Measurements from ENCODE around the gene FLCN. TPM values are rescaled to one million over a fixed set of nuclear protein-coding genes. Genes with fewer than 3 reads are reported as not detected.

The FLCN gene
- total and polyA plus RNA-seq, 2 experiments from 2014 or later = 12.1 to 36.6 TPM

- H2AFZ ChIP-seq = peak within 1 kb of the TSS; percentile 38; the same call in 1 of the 2 replicates
- no peak for DNase-seq (ENCODE audit: low spot score)
- peak within 1 kb of the TSS; percentile 68 for H3K4me3 Mint-ChIP-seq
Observed at GRCh38 chr17:17206124-17206912, 30.6 kb downstream of the FLCN start, which contains the start of gene PLD6. Gene PLD6 (minus strand): TSS chr17:17206333. CDS start chr17:17206286, 47 bp downstream.

More at GRCh38 chr17:17206124-17206912, 30.6 kb downstream of the FLCN start, which contains the start of gene PLD6:
- no peaks in the 10 kb centered on the region for H3K27me3 ChIP-seq (ENCODE audit: insufficient read depth)
- H3K79me2 ChIP-seq (replicated peaks; ENCODE audit: insufficient read depth) = no peaks in the 10 kb centered on the region
- Mint-ChIP-seq H3K4me1 (no peaks in the 10 kb centered on the region; the same call in 2 of the 3 replicates), H3K9me3 (no peaks in the 10 kb centered on the region), H3K27me3 (ENCODE audit: insufficient read depth, low read depth, poor library complexity) (peaks cover 19% of the 10 kb centered on the region), H3K27ac (no peak within 1 kb of the TSS), H3K36me3 (ENCODE audit: low read depth) (no peaks in the 10 kb centered on the region; the same call in 2 of the 3 replicates)
- H3K4me1 ChIP-seq (ENCODE audit: insufficient read depth) = no peaks in the 10 kb centered on the region
- H3K27ac ChIP-seq (ENCODE audit: low read depth) = no peak within 1 kb of the TSS
- peak; percentile 67 for ATAC-seq
- H3K4me3 ChIP-seq = no peak within 1 kb of the TSS
- peaks cover 3% of the 10 kb centered on the region; the same call in 1 of the 2 replicates for H3F3A ChIP-seq (replicated peaks; ENCODE audit: low read depth)
- no peak for TF ChIP-seq CREB1 (CRISPR knock-in tag; IDR thresholded peaks at IDR 0.05; ENCODE audit: low read depth)
- no peak for TF ChIP-seq JUNB (IDR thresholded peaks at IDR 0.05; ENCODE audit: unreplicated experiment)
- TF ChIP-seq, protein P1, sequence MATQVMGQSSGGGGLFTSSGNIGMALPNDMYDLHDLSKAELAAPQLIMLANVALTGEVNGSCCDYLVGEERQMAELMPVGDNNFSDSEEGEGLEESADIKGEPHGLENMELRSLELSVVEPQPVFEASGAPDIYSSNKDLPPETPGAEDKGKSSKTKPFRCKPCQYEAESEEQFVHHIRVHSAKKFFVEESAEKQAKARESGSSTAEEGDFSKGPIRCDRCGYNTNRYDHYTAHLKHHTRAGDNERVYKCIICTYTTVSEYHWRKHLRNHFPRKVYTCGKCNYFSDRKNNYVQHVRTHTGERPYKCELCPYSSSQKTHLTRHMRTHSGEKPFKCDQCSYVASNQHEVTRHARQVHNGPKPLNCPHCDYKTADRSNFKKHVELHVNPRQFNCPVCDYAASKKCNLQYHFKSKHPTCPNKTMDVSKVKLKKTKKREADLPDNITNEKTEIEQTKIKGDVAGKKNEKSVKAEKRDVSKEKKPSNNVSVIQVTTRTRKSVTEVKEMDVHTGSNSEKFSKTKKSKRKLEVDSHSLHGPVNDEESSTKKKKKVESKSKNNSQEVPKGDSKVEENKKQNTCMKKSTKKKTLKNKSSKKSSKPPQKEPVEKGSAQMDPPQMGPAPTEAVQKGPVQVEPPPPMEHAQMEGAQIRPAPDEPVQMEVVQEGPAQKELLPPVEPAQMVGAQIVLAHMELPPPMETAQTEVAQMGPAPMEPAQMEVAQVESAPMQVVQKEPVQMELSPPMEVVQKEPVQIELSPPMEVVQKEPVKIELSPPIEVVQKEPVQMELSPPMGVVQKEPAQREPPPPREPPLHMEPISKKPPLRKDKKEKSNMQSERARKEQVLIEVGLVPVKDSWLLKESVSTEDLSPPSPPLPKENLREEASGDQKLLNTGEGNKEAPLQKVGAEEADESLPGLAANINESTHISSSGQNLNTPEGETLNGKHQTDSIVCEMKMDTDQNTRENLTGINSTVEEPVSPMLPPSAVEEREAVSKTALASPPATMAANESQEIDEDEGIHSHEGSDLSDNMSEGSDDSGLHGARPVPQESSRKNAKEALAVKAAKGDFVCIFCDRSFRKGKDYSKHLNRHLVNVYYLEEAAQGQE (IDR thresholded peaks at IDR 0.05; ENCODE audit: unreplicated experiment) = no peak
- TF ChIP-seq ZNF114 (CRISPR knock-in tag; IDR thresholded peaks at IDR 0.05) = no peak
- TF ChIP-seq, protein P2, sequence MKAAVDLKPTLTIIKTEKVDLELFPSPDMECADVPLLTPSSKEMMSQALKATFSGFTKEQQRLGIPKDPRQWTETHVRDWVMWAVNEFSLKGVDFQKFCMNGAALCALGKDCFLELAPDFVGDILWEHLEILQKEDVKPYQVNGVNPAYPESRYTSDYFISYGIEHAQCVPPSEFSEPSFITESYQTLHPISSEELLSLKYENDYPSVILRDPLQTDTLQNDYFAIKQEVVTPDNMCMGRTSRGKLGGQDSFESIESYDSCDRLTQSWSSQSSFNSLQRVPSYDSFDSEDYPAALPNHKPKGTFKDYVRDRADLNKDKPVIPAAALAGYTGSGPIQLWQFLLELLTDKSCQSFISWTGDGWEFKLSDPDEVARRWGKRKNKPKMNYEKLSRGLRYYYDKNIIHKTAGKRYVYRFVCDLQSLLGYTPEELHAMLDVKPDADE (IDR thresholded peaks at IDR 0.05) = no peak
- no peak for TF ChIP-seq NANOG (IDR thresholded peaks at IDR 0.05; ENCODE audit: borderline replicate concordance)
- no peak for TF ChIP-seq STAT1 (IDR thresholded peaks at IDR 0.05; ENCODE audit: unreplicated experiment)
- no peak for TF ChIP-seq EZH2phosphoT487 (IDR thresholded peaks at IDR 0.05; ENCODE audit: unreplicated experiment)
- no peak for TF ChIP-seq EZH2 (IDR thresholded peaks at IDR 0.05; ENCODE audit: low read depth, unreplicated experiment)
- TF ChIP-seq, protein P3, sequence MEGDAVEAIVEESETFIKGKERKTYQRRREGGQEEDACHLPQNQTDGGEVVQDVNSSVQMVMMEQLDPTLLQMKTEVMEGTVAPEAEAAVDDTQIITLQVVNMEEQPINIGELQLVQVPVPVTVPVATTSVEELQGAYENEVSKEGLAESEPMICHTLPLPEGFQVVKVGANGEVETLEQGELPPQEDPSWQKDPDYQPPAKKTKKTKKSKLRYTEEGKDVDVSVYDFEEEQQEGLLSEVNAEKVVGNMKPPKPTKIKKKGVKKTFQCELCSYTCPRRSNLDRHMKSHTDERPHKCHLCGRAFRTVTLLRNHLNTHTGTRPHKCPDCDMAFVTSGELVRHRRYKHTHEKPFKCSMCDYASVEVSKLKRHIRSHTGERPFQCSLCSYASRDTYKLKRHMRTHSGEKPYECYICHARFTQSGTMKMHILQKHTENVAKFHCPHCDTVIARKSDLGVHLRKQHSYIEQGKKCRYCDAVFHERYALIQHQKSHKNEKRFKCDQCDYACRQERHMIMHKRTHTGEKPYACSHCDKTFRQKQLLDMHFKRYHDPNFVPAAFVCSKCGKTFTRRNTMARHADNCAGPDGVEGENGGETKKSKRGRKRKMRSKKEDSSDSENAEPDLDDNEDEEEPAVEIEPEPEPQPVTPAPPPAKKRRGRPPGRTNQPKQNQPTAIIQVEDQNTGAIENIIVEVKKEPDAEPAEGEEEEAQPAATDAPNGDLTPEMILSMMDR (conservative IDR thresholded peaks at IDR 0.05; ENCODE audit: low read depth in 2 of 2) = no peak
- TF ChIP-seq ZNF331 (CRISPR knock-in tag; IDR thresholded peaks at IDR 0.05; ENCODE audit: low read depth) = no peak
- TF ChIP-seq, protein P4, sequence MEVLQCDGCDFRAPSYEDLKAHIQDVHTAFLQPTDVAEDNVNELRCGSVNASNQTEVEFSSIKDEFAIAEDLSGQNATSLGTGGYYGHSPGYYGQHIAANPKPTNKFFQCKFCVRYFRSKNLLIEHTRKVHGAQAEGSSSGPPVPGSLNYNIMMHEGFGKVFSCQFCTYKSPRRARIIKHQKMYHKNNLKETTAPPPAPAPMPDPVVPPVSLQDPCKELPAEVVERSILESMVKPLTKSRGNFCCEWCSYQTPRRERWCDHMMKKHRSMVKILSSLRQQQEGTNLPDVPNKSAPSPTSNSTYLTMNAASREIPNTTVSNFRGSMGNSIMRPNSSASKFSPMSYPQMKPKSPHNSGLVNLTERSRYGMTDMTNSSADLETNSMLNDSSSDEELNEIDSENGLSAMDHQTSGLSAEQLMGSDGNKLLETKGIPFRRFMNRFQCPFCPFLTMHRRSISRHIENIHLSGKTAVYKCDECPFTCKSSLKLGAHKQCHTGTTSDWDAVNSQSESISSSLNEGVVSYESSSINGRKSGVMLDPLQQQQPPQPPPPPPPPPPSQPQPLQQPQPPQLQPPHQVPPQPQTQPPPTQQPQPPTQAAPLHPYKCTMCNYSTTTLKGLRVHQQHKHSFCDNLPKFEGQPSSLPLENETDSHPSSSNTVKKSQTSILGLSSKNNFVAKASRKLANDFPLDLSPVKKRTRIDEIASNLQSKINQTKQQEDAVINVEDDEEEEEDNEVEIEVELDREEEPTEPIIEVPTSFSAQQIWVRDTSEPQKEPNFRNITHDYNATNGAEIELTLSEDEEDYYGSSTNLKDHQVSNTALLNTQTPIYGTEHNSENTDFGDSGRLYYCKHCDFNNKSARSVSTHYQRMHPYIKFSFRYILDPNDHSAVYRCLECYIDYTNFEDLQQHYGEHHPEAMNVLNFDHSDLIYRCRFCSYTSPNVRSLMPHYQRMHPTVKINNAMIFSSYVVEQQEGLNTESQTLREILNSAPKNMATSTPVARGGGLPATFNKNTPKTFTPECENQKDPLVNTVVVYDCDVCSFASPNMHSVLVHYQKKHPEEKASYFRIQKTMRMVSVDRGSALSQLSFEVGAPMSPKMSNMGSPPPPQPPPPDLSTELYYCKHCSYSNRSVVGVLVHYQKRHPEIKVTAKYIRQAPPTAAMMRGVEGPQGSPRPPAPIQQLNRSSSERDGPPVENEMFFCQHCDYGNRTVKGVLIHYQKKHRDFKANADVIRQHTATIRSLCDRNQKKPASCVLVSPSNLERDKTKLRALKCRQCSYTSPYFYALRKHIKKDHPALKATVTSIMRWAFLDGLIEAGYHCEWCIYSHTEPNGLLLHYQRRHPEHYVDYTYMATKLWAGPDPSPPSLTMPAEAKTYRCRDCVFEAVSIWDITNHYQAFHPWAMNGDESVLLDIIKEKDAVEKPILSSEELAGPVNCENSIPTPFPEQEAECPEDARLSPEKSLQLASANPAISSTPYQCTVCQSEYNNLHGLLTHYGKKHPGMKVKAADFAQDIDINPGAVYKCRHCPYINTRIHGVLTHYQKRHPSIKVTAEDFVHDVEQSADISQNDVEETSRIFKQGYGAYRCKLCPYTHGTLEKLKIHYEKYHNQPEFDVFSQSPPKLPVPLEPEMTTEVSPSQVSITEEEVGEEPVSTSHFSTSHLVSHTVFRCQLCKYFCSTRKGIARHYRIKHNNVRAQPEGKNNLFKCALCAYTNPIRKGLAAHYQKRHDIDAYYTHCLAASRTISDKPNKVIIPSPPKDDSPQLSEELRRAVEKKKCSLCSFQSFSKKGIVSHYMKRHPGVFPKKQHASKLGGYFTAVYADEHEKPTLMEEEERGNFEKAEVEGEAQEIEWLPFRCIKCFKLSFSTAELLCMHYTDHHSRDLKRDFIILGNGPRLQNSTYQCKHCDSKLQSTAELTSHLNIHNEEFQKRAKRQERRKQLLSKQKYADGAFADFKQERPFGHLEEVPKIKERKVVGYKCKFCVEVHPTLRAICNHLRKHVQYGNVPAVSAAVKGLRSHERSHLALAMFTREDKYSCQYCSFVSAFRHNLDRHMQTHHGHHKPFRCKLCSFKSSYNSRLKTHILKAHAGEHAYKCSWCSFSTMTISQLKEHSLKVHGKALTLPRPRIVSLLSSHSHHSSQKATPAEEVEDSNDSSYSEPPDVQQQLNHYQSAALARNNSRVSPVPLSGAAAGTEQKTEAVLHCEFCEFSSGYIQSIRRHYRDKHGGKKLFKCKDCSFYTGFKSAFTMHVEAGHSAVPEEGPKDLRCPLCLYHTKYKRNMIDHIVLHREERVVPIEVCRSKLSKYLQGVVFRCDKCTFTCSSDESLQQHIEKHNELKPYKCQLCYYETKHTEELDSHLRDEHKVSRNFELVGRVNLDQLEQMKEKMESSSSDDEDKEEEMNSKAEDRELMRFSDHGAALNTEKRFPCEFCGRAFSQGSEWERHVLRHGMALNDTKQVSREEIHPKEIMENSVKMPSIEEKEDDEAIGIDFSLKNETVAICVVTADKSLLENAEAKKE (CRISPR knock-in tag; IDR thresholded peaks at IDR 0.05) = no peak
- no peak for TF ChIP-seq POLR2AphosphoS5 (IDR thresholded peaks at IDR 0.05; ENCODE audit: low read depth)
- H4K20me1 ChIP-seq (replicated peaks; ENCODE audit: insufficient read depth) = no peaks in the 10 kb centered on the region; the same call in 1 of the 2 replicates
- H3K9me2 ChIP-seq (ENCODE audit: insufficient read depth) = no peaks in the 10 kb centered on the region
- no peak within 1 kb of the TSS for H3K4me2 ChIP-seq
- no peaks in the 10 kb centered on the region for H3K36me3 ChIP-seq (ENCODE audit: insufficient read depth)

Measured in GM23338 (cell line).